IMR-90 (cell line): Measurements from ENCODE around the gene SRSF4. TPM values are rescaled to one million over a fixed set of nuclear protein-coding genes. Genes with fewer than 3 reads are reported as not detected.

Source experiments
- ATAC-seq: fragments of 200-7000 bp; cut with Tn5 transposase; 2 replicates; pipeline ENCODE4 v1.9.1; 2020; ENCODE audit warnings: low read depth, mild to moderate bottlenecking, moderate library complexity
- BruUV-seq: library from RNA; stranded (reverse); fragments of 400-500 nt; replicated peaks from 2 replicates; lab custom pipeline; 2021; lab: Mats Ljungman, UMichigan
- CTCF ChIA-PET: fragments of 300-600 bp; formaldehyde crosslinking; extraction: SDS; loops from one replicate; lab custom pipeline; 2021; ENCODE audit warnings: antibody characterized with exemption; lab: Yijun Ruan, JAX
- POLR2A ChIA-PET: fragments of 300-600 bp; sonication (Branson Sonifier 250); formaldehyde crosslinking; loops from one replicate; lab custom pipeline; 2022; ENCODE audit warnings: antibody characterized with exemption; ENCODE audit not compliant: unreplicated experiment; lab: Charles Lee
- DNase-seq: peaks from one replicate; pipeline ENCODE4 v3.0.0; 2013
- H2AFZ ChIP-seq: replicated peaks from 2 replicates; pipeline ENCODE3; 2013; ENCODE audit warnings: low read length, mild to moderate bottlenecking; ENCODE audit not compliant: poor library complexity
- H2AK5ac ChIP-seq: 2 replicates; pipeline ENCODE4 v1.6.1; 2013; ENCODE audit warnings: low read depth, low read length, inconsistent platforms
- H2AK9ac ChIP-seq: replicated peaks from 2 replicates; pipeline ENCODE3; 2013; ENCODE audit warnings: mild to moderate bottlenecking, low read depth, low read length, moderate library complexity; ENCODE audit not compliant: poor library complexity
- H2BK120ac ChIP-seq: 2 replicates; pipeline ENCODE4 v1.6.1; 2013; ENCODE audit warnings: low read depth, low read length, inconsistent platforms
- H2BK15ac ChIP-seq: 3 replicates; pipeline ENCODE4 v1.6.1; 2013; ENCODE audit warnings: low read depth, low read length, inconsistent platforms
- H2BK20ac ChIP-seq: 2 replicates; pipeline ENCODE4 v1.6.1; 2013; ENCODE audit warnings: low read depth, mild to moderate bottlenecking, inconsistent platforms, low read length, moderate library complexity
- H2BK5ac ChIP-seq: 2 replicates; pipeline ENCODE4 v1.6.1; 2013; ENCODE audit warnings: mild to moderate bottlenecking, low read depth, low read length, inconsistent platforms; ENCODE audit not compliant: poor library complexity, severe bottlenecking
- H3K14ac ChIP-seq: replicated peaks from 2 replicates; pipeline ENCODE4 v1.6.1; 2013; ENCODE audit warnings: low read depth, low read length, inconsistent platforms
- H3K18ac ChIP-seq: 2 replicates; pipeline ENCODE4 v1.6.1; 2013; ENCODE audit warnings: low read depth, low read length, control low read depth
- H3K23ac ChIP-seq: 2 replicates; pipeline ENCODE4 v1.6.1; 2013; ENCODE audit warnings: low read depth, low read length, inconsistent platforms
- H3K27ac ChIP-seq: 2 replicates; pipeline ENCODE4 v1.5.1; 2013; ENCODE audit warnings: mild to moderate bottlenecking, control low read depth, low read length; ENCODE audit not compliant: insufficient read depth
- H3K27me3 ChIP-seq: 2 replicates; pipeline ENCODE4 v1.6.1; 2013; ENCODE audit warnings: low read length; ENCODE audit not compliant: control insufficient read depth, insufficient read depth
- H3K36me3 ChIP-seq: 2 replicates; pipeline ENCODE4 v1.6.1; 2013; ENCODE audit warnings: low read length, mixed read lengths; ENCODE audit not compliant: control insufficient read depth, insufficient read depth
- H3K4ac ChIP-seq: 2 replicates; pipeline ENCODE4 v1.6.1; 2013; ENCODE audit warnings: low read depth, low read length, inconsistent platforms
- H3K4me1 ChIP-seq: 2 replicates; pipeline ENCODE4 v1.6.1; 2013; ENCODE audit warnings: low read length, mixed read lengths; ENCODE audit not compliant: control insufficient read depth, insufficient read depth
- H3K4me2 ChIP-seq: 2 replicates; pipeline ENCODE4 v1.6.1; 2013; ENCODE audit warnings: low read depth, mild to moderate bottlenecking, control low read depth, low read length, moderate library complexity
- H3K4me3 ChIP-seq: 2 replicates; pipeline ENCODE4 v1.5.1; 2013; ENCODE audit warnings: low read depth, mild to moderate bottlenecking, control low read depth, low read length, moderate library complexity; ENCODE audit not compliant: insufficient read depth
- H3K56ac ChIP-seq: 2 replicates; pipeline ENCODE4 v1.6.1; 2013; ENCODE audit warnings: low read length, inconsistent platforms; ENCODE audit not compliant: insufficient read depth; ENCODE audit errors: extremely low read depth
- H3K79me1 ChIP-seq, 2 experiments: 2 replicates each; pipeline ENCODE4 v1.6.1; 2013; ENCODE audit warnings: low read length in 2 of 2, inconsistent platforms in 1 of 2, low read depth in 1 of 2
- H3K9ac ChIP-seq: 2 replicates; pipeline ENCODE4 v1.6.1; 2013; ENCODE audit warnings: low read depth, low read length, control low read depth
- H3K9me1 ChIP-seq: 2 replicates; pipeline ENCODE4 v1.6.1; 2013; ENCODE audit warnings: low read length, inconsistent platforms; ENCODE audit not compliant: insufficient read depth
- H3K9me3 ChIP-seq: 2 replicates; pipeline ENCODE4 v1.6.1; 2013; ENCODE audit warnings: low read length; ENCODE audit not compliant: control insufficient read depth, insufficient read depth
- H4K20me1 ChIP-seq: 2 replicates; pipeline ENCODE4 v1.6.1; 2013; ENCODE audit warnings: low read length, inconsistent platforms; ENCODE audit not compliant: insufficient read depth
- H4K5ac ChIP-seq: 2 replicates; pipeline ENCODE4 v1.6.1; 2013; ENCODE audit warnings: mild to moderate bottlenecking, low read depth, low read length, control low read depth
- H4K8ac ChIP-seq, 2 experiments: 2 replicates each; pipeline ENCODE4 v1.6.1; 2013; ENCODE audit warnings: low read depth in 2 of 2, low read length in 2 of 2, control low read depth in 1 of 2, inconsistent platforms in 1 of 2
- H4K91ac ChIP-seq: 2 replicates; pipeline ENCODE4 v1.6.1; 2013; ENCODE audit warnings: low read depth, low read length, inconsistent platforms; ENCODE audit not compliant: insufficient read depth
- ELK1 ChIP-seq: fragments of 150-350 bp; IDR thresholded peaks from 2 replicates; pipeline ENCODE4 v1.6.1; 2016; ENCODE audit warnings: low read depth, mild to moderate bottlenecking, low read length, moderate library complexity, borderline replicate concordance
- FOS ChIP-seq: fragments of 150-350 bp; IDR thresholded peaks from 2 replicates; pipeline ENCODE4 v1.6.1; 2016; ENCODE audit warnings: low read depth, low read length
- MAFK ChIP-seq: IDR thresholded peaks from 2 replicates; pipeline ENCODE4 v1.6.1; 2012; ENCODE audit warnings: low read depth, low read length, improper control_type of control experiment
- SMC3 ChIP-seq: fragments of 150-350 bp; IDR thresholded peaks from 2 replicates; pipeline ENCODE4 v1.6.1; 2016; ENCODE audit warnings: low read depth, mild to moderate bottlenecking, antibody characterized with exemption, low read length, moderate library complexity
- WGBS, 2 experiments: methylation state at CpG; one replicate each; pipeline versions ENCODE4 v1.1.5 to v1.1.7; 2013; ENCODE audit warnings: missing lambda C conversion rate in 2 of 2; ENCODE audit not compliant: insufficient read length in 1 of 2; ENCODE audit errors: extremely low coverage in 2 of 2; 5-methylcytosine and 5-hydroxymethylcytosine counted together
- dilution Hi-C: fragments of 300-500 bp; cut with HindIII; formaldehyde crosslinking; loops from one replicate; pipeline ENCODE4 v1.14.3; 2018; ENCODE audit warnings: low sequenced_read_pairs; ENCODE audit not compliant: unreplicated experiment
- in situ Hi-C: fragments of 300-500 bp; cut with MboI; formaldehyde crosslinking; loops from 3 replicates; pipeline ENCODE4 v1.14.3; 2019; ENCODE audit warnings: low sequenced_read_pairs, inconsistent platforms, mixed read lengths
- intact Hi-C: fragments of 100-400 bp; cut with micrococcal nuclease; formaldehyde crosslinking; loops from 2 replicates; pipeline ENCODE4 v1.10.0; 2022
- polyA plus RNA-seq, 3 experiments: library from polyadenylated mRNA; depleted of rRNA; stranded (reverse); fragments of >200 nt; gene quantifications; 2 replicates each; pipeline ENCODE4 v1.2.3, GENCODE V29; 2012; ENCODE audit warnings: low replicate concordance in 1 of 3
- total RNA-seq: library from RNA; depleted of rRNA; stranded (reverse); fragments of >200 nt; gene quantifications from 2 replicates; pipeline ENCODE4 v1.2.3, GENCODE V29; 2012

The SRSF4 gene
- total and polyA plus RNA-seq, 2 of the 4 experiments (the other 2 are of a cell fraction) = 20.8 to 48.5 TPM

- ATAC-seq (no peak), DNase-seq (no peak)
- no peak overlapping the region for H2AK5ac ChIP-seq
- no peak overlapping the region for H3K23ac ChIP-seq
- H2AK9ac ChIP-seq = no peak overlapping the region
- no peak overlapping the region for H2BK5ac ChIP-seq
- H3K4me1 ChIP-seq = peaks cover 4% of the 10 kb centered on the region; the same call in 1 of the 2 replicates
- H3K27ac ChIP-seq = no peak overlapping the region
- TF ChIP-seq SMC3 (no peak), MAFK (no peak), FOS (no peak), ELK1 (no peak)
- no peak overlapping the region for H3K4me3 ChIP-seq
- H3K9me1 ChIP-seq = peaks cover 5% of the 10 kb centered on the region; the same call in 1 of the 2 replicates
- no peaks in the 10 kb centered on the region; the same call in 1 of the 2 replicates for H4K20me1 ChIP-seq
- CTCF ChIA-PET = no interaction called here
- no peak overlapping the region for H3K56ac ChIP-seq
- H2AFZ ChIP-seq = no peak overlapping the region
- H3K4me2 ChIP-seq = no peak overlapping the region
- no peak overlapping the region for H2BK120ac ChIP-seq
- no peak overlapping the region for H3K4ac ChIP-seq
- H2BK20ac ChIP-seq = no peak overlapping the region
- WGBS, 2 experiments = 100% methylated on average over 2 of the region's 5 CpGs; no CpG with 5 or more reads in 1 of the 2 experiments
- in situ Hi-C loops (no loop called here), dilution Hi-C loops (no loop called here), intact Hi-C loops (no loop called here)
- POLR2A ChIA-PET = no interaction called here
- H3K79me1 ChIP-seq = peaks cover 26 to 27% of the 10 kb centered on the region in 2 experiments
- H3K9ac ChIP-seq = no peak overlapping the region
- H3K18ac ChIP-seq = no peak overlapping the region
- no peak overlapping the region for H4K91ac ChIP-seq
- no peak overlapping the region for H3K14ac ChIP-seq
- H2BK15ac ChIP-seq = no peak overlapping the region
- peaks cover 6% of the 10 kb centered on the region for H3K36me3 ChIP-seq
- no peaks in the 10 kb centered on the region for H3K9me3 ChIP-seq
- H4K8ac ChIP-seq = no peak overlapping the region
- H3K27me3 ChIP-seq = no peaks in the 10 kb centered on the region
- no TSS peak for BruUV-seq
- no peak overlapping the region for H4K5ac ChIP-seq
Measured at GRCh38 chr1:29224356-29224837, 42.7 kb upstream of the SRSF4 start.
